GM12874 (cell line): ENCODE data around the gene TIMM50.

Experiments
- CTCF ChIP-seq: IDR thresholded peaks from 2 replicates; pipeline ENCODE4 v1.5.1; 2011; ENCODE audit warnings: low read depth, mild to moderate bottlenecking, control low read depth, low read length, moderate library complexity; ENCODE audit not compliant: insufficient read depth

TIMM50 gene

GRCh38 chr19:39499932-39500331 is 19.3 kb downstream of the TIMM50 start:
- TF ChIP-seq CTCF = no peak

- TF ChIP-seq CTCF = no peak
These were observed 19.9 kb downstream of the TIMM50 start for GRCh38 chr19:39500543-39500942.

GRCh38 chr19:39501340-39501739 is 20.7 kb downstream of the TIMM50 start:
- TF ChIP-seq CTCF = no peak

- TF ChIP-seq CTCF = peak; percentile 96
These were observed 22.2 kb downstream of the TIMM50 start for GRCh38 chr19:39502640-39503417.

GRCh38 chr19:39506598-39506943 is 25.9 kb downstream of the TIMM50 start:
- no peak for TF ChIP-seq CTCF

- TF ChIP-seq CTCF = no peak
These were observed 26.5 kb downstream of the TIMM50 start for GRCh38 chr19:39506944-39507714.

- no peak for TF ChIP-seq CTCF
These were observed 27.2 kb downstream of the TIMM50 start for GRCh38 chr19:39507715-39508364.
